Body of pancreas (tissue), 4 donors: ENCODE data around the gene HES1.

Experiments used
- CTCF ChIP-seq, 7 experiments: fragments of 450-650 bp in 4 of 7; fragments of 200-600 bp in 3 of 7; sonication (generic) in 3 of 7; IDR thresholded peaks; one replicate each; pipeline ENCODE4 v1.5.1; 2016 to 2019; ENCODE audit warnings: antibody characterized with exemption in 7 of 7
- POLR2A ChIP-seq, 3 donors: fragments of 450-650 bp; IDR thresholded peaks; one replicate each; pipeline ENCODE4 v1.6.1; 2016; ENCODE audit warnings: antibody characterized with exemption in 3 of 3, mild to moderate bottlenecking in 2 of 3

GRCh38 chr3:194174980-194175379 lies 39.0 kb downstream of the HES1 start:
- TF ChIP-seq CTCF (IDR thresholded peaks at IDR 0.05) (no peak), POLR2A (IDR thresholded peaks at IDR 0.05) (no peak)
